Lower leg skin (tissue), 4 donors: ENCODE data around the gene CPD. TPM values are rescaled to one million over a fixed set of nuclear protein-coding genes. Genes with fewer than 3 reads are reported as not detected.

Experiments used
- DNase-seq, 2 donors: peaks; one replicate each; pipeline ENCODE4 v3.0.0-alpha.2; 2019; ENCODE audit warnings: low spot score in 2 of 2
- H3K4me3 ChIP-seq: fragments of 200-600 bp; sonication (generic); 2 replicates; pipeline ENCODE4 v1.5.1; 2017; ENCODE audit warnings: mild to moderate bottlenecking, low read depth; ENCODE audit not compliant: poor library complexity, severe bottlenecking
- CTCF ChIP-seq, 3 donors: fragments of 450-650 bp; IDR thresholded peaks; one replicate each; pipeline ENCODE4 v1.5.1; 2016; ENCODE audit warnings: antibody characterized with exemption in 3 of 3, mild to moderate bottlenecking in 3 of 3, moderate library complexity in 2 of 3
- POLR2A ChIP-seq, 2 donors: fragments of 450-650 bp; IDR thresholded peaks; one replicate each; pipeline ENCODE4 v1.6.1; 2016 to 2017; ENCODE audit warnings: antibody characterized with exemption in 2 of 2, mild to moderate bottlenecking in 1 of 2, moderate library complexity in 1 of 2
- WGBS, 2 donors: methylation state at CpG; one replicate each; pipeline ENCODE4 v1.1.5; 2018; 5-methylcytosine and 5-hydroxymethylcytosine counted together
- intact Hi-C: fragments of 100-400 bp; cut with DNase I; formaldehyde crosslinking; loops from one replicate; pipeline ENCODE4 v1.15.0; 2023; ENCODE audit warnings: low total_unique reads
- total RNA-seq, 4 donors: library from RNA; depleted of rRNA; stranded (reverse); fragments of >200 nt; gene quantifications; one replicate each; pipeline ENCODE4 v1.1.0, GENCODE V29; 2016

The CPD gene
- total RNA-seq, 4 donors from 2014 or later: 18.7 to 69.5 (median 48.5) TPM

- TF ChIP-seq POLR2A (IDR thresholded peaks at IDR 0.05) (no peak), CTCF (IDR thresholded peaks at IDR 0.05) (no peak)
- no peak for DNase-seq
- intact Hi-C loops: no loop called here
- no peak overlapping the region for H3K4me3 ChIP-seq
These were observed 8.7 kb upstream of the CPD start for GRCh38 chr17:30369995-30370394.

GRCh38 chr17:30372755-30373154 lies 6.0 kb upstream of the CPD start:
- no peak overlapping the region for H3K4me3 ChIP-seq
- 55 to 60% methylated on average over 2 of the region's 2 CpGs for WGBS, 2 donors
- intact Hi-C loops: no loop called here
- TF ChIP-seq POLR2A (IDR thresholded peaks at IDR 0.05) (no peak), CTCF (IDR thresholded peaks at IDR 0.05) (no peak)
- DNase-seq: no peak

- intact Hi-C loops: no loop called here
- no peak for TF ChIP-seq POLR2A (IDR thresholded peaks at IDR 0.05)
- no peak for TF ChIP-seq CTCF (IDR thresholded peaks at IDR 0.05)
- 96% methylated on average over 1 of the region's 1 CpG for WGBS, 2 donors
- DNase-seq: no peak
- H3K4me3 ChIP-seq: no peak overlapping the region
These were observed 3.1 kb upstream of the CPD start for GRCh38 chr17:30375661-30376060.

- intact Hi-C loops: no loop called here
- 71 to 72% methylated on average over 12 of the region's 12 CpGs for WGBS, 2 donors
- TF ChIP-seq POLR2A (IDR thresholded peaks at IDR 0.05) (no peak), CTCF (IDR thresholded peaks at IDR 0.05) (no peak)
- H3K4me3 ChIP-seq: no peak overlapping the region
- DNase-seq: no peak
These were observed 1.9 kb upstream of the CPD start for GRCh38 chr17:30376621-30377452.

- intact Hi-C loops: no loop called here
These were observed 1.0 kb upstream of the CPD start for GRCh38 chr17:30377574-30378240.

More at GRCh38 chr17:30377574-30378240, 1.0 kb upstream of the CPD start:
- 69 to 72% methylated on average over 11 of the region's 11 CpGs for WGBS, 2 donors
- no peak for TF ChIP-seq POLR2A (IDR thresholded peaks at IDR 0.05)
- no peak for TF ChIP-seq CTCF (IDR thresholded peaks at IDR 0.05)
- no peak overlapping the region for H3K4me3 ChIP-seq
- DNase-seq: no peak
